NCI-H1092 treated with DMSO at 0.1 percent for 48 hours (cell line): ENCODE results near the gene KCNH5.

Source experiments
- DNase-seq: peaks from one replicate; lab custom pipeline; 2025; lab: John Stamatoyannopoulos, UW

Gene KCNH5

GRCh38 chr14:62674563-62675237 lies 370.6 kb downstream of the KCNH5 start:
- no peak for DNase-seq

GRCh38 chr14:62673014-62673755 lies 372.1 kb downstream of the KCNH5 start:
- DNase-seq, result no peak

- DNase-seq, result no peak
These were observed 374.7 kb downstream of the KCNH5 start for GRCh38 chr14:62670526-62670925.

GRCh38 chr14:62667421-62667914 lies 377.8 kb downstream of the KCNH5 start:
- DNase-seq, result no peak

GRCh38 chr14:62665286-62665685 lies 380.0 kb downstream of the KCNH5 start:
- DNase-seq, result no peak

- no peak for DNase-seq
These were observed 381.8 kb downstream of the KCNH5 start for GRCh38 chr14:62663456-62663821.

- DNase-seq, result no peak
These were observed 382.3 kb downstream of the KCNH5 start for GRCh38 chr14:62662811-62663455.

GRCh38 chr14:62661818-62662217 lies 383.4 kb downstream of the KCNH5 start:
- no peak for DNase-seq

GRCh38 chr14:62658631-62659030 lies 386.6 kb downstream of the KCNH5 start:
- no peak for DNase-seq

- DNase-seq, result no peak
These were observed 387.9 kb downstream of the KCNH5 start for GRCh38 chr14:62657376-62657775.

GRCh38 chr14:62655166-62655565 lies 390.1 kb downstream of the KCNH5 start:
- no peak for DNase-seq

GRCh38 chr14:62654641-62655040 lies 390.6 kb downstream of the KCNH5 start:
- DNase-seq, result no peak
